GF-D8 (cell line): ENCODE data around the gene TYMS.
A peak's percentile ranks its signal among the peaks of the same experiment; 100 is the strongest.
"Not testable (repeated sequence)": the region's sequence is repeated elsewhere in the genome, so short reads cannot be mapped to it uniquely, and the experiment has no call there.

Source experiments
- DNase-seq: peaks from one replicate; lab custom pipeline; 2025; lab: John Stamatoyannopoulos, UW

The TYMS gene

DNA sequence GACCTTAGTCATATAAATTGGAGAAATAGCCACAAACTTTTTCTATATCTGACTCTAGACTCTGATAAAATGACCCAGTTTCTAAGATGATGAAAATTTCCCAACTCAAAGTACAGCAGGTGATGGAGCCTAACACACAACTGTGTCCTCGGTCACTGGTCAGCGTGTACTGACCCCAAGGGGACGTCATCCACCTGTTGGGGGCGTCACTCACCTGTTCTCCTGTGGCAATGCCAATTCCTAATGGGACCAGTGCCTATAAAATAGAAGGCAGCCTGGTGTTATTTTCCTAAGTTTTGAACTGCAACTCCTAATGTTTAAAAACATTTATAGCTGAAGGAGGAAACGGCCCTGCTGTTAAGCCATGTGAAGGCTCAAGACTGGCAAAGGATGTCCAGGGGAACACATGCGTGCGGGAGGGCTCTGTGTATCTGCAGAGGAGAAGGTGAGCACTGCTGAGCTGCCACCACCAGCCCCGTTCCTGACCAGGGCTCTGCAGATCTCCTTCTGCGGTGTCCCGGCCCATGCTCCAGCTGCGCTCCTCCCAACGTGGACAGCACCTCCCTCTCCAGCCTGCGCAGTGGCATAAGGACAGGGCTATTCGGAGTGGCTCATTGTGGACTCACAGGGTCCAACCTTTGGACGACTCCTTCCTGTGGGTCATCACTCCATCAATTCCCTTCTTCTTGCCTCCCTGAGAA, 21.2 kb downstream of the TYMS start:
- DNase-seq, result no peak

DNA sequence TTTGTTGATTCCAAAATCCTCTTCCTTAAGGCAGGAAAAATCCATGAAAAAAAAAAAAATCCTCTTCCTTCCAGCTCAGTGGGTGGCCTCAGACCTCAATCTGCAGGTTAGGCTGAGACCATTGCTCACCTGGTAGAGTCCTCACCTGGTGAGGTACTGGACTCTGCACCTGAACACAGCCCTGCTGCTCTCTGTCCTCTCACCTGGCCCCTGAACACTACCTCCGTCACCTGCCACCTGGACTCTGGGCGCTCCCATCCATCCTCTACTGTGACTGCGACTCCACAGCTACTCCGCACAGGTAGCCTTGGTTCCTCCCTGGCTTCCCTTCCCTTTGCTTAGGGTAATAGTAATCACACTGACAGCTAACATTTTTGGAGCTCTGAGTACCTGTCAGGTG, 22.1 kb downstream of the TYMS start:
- DNase-seq, result no peak

DNA sequence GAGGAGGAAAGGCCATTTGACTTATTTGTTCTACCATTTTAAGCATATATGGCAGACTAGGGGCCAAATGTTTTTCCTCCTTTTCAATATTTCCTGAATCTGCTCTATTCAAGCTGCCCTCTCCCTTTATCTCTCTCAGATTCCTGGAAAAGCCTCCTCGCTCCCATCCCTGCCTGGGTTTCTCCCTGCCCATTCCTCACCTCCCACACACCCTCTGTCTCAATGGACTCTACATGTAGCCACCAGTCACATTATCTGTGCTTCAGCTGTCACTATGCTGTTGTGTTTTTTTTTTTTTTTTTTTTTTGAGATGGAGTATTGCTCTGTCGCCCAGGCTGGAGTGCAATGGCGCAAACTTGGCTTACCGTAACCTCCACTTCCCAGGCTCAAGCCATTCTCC, 22.9 kb downstream of the TYMS start:
- no peak for DNase-seq

DNA sequence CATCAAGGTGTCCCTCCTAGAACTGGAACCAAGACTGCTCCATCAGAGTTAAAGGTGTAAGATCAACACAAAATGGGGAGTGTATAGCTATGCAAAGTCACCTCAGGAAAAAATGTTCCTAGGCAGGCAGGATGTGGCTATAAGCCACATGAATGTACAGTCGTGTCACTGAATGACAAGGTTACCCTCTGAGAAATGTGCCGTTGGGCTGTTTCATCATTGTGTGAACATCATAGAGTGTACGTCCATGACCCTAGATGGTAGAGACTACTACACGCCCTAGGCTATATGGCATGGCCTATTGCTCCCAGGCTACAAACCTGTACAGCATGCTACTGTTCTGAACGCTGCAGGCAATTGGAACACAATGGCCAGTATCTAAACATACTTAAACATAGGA, 24.5 kb downstream of the TYMS start:
- DNase-seq, result no peak

DNA sequence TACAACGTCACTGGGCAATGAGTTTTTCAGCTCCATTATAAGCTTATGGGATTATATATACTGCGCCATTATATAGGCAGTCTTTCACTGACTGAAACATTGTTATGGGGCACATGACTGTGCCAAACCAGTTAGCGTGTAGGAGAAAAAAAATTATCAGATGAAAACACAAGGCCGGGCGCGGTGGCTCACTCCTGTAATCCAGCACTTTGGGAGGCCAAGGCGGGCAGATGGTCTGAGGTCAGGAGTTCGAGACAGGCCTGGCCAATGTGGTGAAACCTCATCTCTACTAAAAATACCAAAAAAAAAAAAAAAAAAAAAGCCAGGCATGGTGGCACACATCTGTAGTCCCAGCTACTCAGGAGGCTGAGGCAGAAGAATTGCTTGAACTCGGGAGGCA, 25.0 kb downstream of the TYMS start:
- DNase-seq, result not testable (repeated sequence)

DNA sequence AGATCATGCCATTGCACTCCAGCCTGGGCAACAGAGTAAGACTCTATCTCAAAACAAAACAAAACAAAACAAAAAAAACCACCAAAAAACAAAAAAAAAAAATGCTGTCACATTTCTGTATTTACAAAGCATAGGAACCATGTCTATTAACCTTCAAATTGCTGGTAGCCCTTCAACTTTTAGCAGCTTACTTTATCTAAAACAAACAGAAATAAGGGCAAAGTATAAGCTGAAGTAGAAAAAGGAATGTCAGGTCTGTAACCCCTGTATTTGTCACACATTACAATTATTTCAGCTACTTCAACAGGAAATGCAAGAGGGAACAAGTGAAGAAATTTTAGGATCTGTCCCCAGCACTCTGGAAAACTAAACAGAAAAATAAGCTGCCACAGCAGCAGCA, 25.4 kb downstream of the TYMS start:
- no peak for DNase-seq

DNA sequence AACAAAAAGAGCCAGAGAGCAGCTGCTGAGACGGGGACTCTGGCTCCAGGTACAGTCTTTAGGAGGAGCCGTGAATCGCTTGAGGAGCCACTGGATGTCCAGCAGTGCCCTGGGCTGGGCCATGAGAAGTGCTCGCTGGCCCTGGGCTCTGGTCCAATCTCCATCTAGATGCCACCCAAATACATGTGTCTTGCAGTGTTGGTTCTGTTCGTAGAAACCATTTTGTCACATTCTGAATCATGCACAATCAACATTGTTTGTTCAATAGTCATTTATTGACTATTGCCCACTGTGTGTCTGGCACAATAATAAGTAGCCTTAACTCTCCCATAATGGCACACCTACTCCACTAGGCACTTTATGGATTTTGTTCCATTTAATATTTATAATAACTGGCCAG, 26.1 kb downstream of the TYMS start:
- DNase-seq, result no peak

DNA sequence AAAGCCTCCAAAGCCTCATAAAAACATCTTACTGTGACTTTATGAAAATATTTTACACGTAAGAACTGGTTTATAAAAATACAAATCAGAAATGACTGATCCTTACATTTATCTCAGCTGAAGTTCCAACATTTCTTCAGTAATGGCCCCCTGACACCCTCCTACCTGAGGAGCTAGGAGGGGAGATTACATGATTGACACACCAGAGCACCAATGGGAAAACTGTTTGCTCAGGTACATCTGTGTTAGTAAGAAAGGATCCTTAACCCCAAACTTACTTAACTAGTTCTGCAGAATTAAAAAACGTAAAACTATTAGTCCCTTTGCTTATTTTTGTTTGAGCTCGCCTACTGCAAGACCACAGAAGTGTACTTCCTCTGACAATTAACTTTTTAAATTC, 28.0 kb downstream of the TYMS start:
- DNase-seq, result no peak

DNA sequence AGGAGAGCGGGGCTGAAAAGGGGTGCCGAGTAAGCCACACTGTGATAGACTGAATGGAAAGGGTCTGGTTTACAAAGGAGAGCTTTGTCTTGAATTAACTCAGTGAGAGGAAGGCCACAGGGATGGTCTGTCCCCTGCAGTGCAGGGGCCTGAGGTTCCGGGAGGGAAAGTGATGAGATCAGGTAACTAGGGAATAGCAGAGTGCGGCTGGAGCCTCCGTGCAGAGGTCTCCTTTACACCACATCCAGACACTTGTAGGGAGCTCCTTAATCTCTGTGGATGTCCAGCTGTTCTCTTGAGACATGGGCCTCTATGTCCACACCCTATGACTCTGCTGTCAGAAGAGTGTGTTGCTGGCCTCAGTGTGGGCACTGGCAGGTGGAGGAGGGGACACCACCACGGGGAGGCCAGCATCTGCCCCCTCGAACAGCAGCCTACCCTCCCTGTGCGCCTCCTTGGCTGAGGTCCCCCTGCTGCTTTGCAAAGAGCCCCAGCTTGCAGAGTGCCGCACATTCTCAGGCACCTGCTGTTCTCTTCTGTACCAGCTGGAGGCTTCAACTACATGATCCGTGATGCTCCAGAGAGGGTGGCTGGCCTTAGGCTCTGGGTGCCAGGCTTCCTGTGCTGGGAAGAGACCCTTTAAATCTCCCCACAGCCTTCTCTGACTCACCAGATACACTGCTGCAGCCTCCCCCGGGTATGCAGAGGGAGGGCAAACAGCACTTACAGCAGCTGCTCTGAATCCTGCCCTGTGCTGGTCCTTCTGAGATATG, 29.1 kb downstream of the TYMS start:
- DNase-seq, result no peak

DNA sequence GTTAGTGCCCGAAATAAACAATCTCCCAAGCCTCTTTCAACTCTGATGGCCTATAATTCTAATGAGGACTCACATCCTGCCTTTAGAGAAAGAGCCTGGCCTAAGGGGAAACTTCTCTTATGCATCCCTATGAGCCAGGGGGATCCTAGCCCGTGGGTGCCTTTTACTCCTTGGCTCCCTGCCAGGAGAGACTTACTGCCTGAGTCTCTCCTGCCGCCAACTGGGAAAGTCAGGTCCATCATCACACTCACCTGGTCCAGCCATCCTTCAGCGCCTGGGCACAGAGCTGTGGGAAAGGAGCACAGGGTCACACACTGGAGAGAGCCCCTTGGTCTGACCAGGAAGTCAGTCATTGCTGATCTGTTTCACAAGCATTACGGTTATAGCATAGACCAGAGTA, 30.9 kb downstream of the TYMS start:
- DNase-seq, result no peak

DNA sequence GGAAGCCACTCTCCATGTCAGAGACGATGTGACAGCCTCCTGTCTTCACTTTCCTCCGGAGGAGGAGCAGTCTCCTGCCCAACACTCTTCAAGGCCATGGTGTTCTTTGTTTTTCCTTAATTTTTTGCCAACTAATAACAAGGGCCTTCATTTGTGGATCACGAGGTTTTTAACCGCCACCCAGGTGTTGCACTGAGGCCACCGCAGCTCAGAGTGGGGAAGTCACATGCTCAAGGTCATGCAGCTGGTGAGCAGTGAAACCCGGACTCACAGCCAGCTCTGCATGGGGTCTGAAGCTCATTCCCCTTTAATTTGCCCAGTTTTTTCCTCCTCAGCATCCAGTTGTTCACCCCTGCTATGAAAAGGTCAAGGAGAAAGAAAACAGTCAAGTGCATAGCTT, 35.4 kb downstream of the TYMS start:
- DNase-seq, result no peak

DNA sequence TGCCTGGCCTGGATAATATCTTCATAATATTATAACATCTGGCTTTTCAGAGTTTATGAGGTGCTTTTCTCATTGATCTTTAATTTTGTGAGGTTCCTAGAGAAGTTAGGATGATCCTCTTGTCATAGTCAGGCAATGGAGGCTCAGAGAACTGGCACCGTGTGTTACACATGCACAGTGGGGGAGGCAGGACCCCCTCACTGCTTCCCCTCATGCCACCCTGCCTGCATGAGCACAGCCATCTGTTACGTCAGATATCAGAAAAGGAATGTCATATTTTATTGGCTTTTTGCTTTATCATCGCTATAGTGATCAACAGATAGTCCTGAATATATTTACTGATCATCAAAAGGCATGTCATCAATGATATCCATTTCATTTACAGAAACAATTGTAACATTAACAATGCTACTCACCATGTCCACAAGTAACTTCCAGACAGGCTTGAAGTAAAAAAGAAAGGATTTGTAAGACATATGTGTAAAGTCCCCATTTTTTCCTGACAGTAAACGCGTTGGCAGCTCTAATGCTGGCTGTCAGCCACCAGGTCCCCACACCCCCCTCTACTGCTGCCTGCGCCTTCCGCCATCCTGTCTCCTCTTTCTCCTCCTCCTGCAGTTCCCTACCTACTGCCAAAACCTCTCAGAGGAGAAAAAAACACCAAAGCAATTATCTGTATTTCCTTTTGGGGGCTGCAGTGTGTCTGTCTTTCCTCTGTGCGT, 36.2 kb downstream of the TYMS start:
- DNase-seq, result no peak

DNA sequence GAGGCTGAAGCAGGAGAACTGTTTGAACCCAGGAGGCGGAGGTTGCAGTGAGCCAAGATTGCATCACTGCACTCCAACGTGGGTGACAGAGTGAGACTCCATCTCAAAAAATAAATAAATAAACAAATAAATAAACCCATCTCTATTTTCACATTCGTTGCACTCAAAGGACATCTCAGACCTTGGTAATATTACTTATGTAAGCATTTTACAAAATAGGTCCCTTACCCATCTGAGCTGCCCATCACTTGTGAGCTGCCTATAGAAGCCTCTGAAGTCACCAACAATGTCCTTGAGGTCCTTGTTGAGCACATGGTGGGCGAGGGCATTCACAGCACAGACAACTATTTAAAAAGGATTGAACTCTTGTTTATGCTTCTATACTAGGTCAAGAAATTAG, 39.6 kb downstream of the TYMS start:
- DNase-seq, result no peak

DNA sequence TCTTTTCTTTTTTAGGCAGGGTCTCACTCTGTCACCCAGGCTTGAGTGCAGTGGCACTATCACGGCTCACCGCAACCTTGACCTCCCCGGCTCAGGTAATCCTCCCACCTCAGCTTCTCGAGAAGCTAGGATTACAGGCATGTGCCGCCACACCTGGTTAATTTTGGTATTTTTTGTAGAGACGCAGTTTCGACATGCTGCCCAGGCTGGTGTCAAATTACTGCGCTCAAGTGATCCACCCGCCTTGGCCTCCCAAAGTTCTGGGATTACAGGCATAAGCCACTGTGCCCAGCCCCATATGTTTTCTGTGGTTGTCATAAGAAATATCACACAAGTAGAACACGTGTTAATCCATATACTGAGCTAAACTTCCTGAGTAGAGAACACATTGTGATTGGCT, 40.3 kb downstream of the TYMS start:
- DNase-seq, result no peak

DNA sequence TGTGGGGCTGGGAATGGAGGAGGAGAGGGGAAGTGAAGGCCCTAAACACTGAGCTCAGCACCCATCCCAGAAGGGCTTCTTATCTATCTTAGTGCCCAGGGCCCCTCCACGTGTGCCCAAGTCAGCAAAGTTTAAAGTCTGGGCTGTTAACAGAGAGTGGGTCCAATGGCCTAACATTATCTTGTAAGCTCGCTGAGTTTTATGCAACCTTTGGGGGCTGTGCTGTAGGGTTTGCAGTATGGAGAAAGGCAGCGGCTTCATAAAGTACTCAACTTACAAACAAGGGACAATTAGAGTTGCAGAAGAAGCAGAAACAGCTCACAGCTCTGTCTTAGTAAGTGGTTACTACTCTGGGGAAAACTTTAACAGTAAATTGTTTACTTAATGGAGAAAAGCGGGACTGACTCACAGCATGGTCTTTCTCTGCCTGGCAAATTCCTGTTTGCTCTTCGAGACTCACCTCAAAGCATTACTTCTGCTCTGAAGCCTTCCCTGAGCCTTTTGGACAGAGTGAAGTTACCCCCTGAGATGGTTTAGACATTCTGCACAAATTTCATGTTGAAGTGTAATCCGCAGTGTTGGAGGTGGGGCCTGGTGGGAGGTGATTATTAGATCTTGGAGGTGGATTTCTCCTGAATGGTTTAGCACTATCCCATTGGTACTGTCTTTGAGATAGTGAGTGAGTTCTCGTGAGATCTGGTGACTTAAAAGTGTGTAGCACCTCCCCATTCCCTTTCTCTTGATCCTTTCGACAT, 45.9 kb downstream of the TYMS start:
- no peak for DNase-seq

DNA sequence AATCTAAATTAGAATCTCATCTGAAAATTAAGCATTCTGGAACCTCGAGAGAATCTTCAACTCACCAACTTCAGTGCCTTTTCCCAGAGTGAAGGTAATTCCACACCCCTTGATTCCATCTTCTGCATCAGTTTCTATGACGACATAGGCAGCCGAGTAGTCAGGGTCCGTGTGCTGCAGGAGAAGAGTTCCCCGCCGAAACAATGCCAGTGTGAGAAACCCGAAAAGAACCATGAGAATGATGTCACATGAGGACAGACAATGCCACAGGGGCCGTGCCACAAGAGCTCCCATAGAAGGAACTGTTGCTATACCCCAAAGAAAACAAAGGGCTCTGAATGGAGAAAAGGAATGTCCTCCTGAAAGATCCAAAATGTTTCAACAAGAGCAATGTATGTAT, 49.0 kb downstream of the TYMS start:
- DNase-seq, result no peak

DNA sequence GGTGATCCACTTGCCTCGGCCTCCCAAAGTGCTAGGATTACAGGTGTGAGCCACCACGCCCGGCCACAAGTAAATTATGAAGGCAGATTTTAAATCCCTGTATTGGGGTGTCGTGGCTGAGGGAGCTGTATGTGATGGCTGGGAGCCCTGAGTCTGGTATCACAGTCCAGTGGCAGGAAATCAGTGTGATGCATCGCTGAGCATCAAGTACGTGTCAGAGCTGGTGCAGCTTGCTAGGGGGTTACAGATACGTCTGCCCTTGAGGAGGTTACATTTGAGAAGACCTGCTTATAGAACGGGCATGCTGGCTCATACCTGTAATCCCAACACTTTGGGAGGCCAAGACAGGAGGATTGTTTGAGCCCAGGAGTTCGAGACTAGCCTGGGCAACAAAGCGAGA, 50.6 kb downstream of the TYMS start:
- no peak for DNase-seq

DNA sequence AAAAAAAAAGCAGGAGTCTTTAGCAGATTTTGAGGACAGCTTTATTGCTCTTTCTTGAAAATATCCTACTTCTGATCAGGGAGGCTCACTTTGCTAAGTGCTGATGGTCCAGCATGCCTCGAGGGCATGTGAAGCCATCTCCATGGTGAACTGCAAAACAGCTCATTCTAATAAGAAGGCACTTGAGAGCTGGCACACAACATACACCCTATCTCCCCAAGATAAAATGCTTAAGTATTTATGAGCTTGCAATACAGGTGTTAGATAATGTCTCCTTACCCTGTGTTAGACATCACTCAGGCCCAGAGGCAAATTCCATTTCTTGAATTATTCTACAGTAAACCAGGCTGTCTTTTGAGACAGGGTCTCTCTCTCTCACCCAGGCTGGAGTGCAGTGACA, 52.3 kb downstream of the TYMS start:
- DNase-seq, result no peak

DNA sequence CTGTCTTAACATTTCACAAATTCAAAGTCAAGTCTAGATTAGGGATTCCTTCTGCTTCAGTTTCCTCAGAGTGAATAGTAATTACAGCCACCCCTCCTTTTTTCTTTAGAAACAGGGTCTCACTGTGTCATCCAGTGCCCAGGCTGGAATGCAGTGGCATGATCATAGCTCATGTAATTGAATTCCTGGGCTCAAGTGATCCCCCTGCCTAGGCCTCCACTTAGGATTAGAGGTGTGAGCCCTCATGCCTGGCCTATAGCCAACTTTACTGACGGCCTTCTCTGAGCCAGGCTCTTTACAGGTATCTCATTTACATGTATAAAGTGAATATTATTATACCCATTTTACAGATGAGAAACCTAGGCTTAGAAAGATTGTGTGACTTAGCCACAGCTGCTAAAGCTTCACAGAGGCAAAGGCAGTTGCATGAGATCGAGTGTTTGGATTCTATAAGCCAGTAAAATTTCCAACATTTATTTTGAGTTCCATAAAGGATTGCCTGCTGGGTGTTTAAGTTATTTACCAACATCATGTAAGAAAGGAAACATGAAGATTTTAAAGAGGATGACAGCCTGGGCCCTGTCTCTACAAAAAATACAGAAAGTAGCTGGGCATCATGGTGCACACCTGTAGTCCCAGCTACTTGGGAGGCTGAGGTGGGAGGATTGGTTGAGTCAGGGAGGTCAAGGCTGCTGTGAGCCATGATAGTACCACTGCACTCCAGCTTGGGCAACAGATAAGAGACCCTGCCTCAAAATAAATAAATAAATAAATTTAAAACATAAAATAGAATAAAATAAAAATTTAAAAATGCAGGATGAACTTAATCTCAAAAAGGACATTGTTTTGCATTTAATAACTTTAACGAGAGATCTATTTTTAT, 53.2 kb downstream of the TYMS start:
- DNase-seq, result no peak

DNA sequence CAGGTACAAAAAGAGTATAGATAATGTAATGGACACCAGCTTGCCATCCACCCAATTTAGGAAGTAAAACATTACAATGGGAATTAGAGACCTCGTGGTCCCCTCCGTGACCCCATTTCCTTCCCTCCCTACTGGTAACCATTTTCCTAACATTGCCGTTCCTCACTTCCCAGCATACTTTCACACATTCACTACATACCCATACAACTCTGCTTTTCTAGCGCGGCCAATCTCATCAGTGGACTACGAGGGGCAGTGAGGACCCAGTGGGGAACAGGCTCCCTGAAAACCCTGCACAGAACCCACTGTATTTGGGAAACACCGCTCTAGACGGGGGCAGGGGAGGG, 53.8 kb downstream of the TYMS start:
- DNase-seq, result peak; percentile 42

DNA sequence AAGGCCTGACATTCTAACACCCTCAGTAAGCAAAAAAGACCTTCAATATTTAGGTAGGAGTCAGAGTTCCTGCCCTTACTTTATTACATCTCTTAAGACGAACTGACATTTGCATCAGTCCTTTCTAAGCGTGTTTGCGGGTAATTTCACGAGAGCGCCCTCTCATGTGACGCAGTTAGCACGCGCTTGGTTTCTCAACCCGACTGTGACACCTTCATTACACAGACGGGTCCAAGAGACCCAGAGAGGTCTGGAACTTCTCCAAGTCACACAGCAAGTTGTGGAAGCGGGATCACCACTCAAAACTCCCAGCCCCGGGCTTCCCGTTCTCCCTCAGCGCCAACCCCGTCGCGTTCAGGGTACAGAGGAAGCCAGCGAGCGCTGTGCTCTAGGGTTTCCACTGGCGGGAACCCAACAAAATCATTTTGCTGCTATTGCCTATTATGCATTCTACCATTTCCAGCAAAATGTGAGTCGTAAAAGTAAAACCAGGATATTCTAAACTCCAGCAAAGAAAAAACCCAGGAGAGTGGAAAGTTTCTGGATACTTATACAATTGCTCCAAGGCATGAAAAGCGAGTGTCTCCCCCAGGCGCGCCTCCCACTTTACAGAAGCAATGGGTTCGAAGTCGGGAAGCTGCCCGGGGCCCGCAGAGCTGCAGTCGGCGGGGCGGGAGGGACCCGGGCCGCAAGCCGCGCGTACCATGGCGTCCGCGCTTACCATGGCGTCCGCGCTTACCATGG, 54.4 kb downstream of the TYMS start:
- peak; percentile 85 for DNase-seq
